Activated naive CD8-positive, alpha-beta T cell treated with anti-CD3 and anti-CD28 coated beads for 36 hours (primary cell): ENCODE data around the gene TUBGCP6. TPM values are rescaled to one million over a fixed set of nuclear protein-coding genes. Genes with fewer than 3 reads are reported as not detected.
"Not testable (repeated sequence)": the region's sequence is repeated elsewhere in the genome, so short reads cannot be mapped to it uniquely, and the experiment has no call there.

ENCODE experiments used
- DNase-seq: peaks from one replicate; pipeline ENCODE4 v3.0.0; 2021
- H3K27ac Mint-ChIP-seq: one replicate; pipeline ENCODE4 v1.8.0; 2022; ENCODE audit warnings: mild to moderate bottlenecking, moderate library complexity, mixed read lengths
- H3K27me3 Mint-ChIP-seq: one replicate; pipeline ENCODE4 v1.8.0; 2022; ENCODE audit warnings: mild to moderate bottlenecking, mixed read lengths
- H3K36me3 Mint-ChIP-seq: one replicate; pipeline ENCODE4 v1.8.0; 2021; ENCODE audit warnings: mild to moderate bottlenecking, mixed read lengths
- H3K4me1 Mint-ChIP-seq: one replicate; pipeline ENCODE4 v1.8.0; 2021; ENCODE audit warnings: mixed read lengths
- H3K4me3 Mint-ChIP-seq: one replicate; pipeline ENCODE4 v1.8.0; 2022; ENCODE audit warnings: mild to moderate bottlenecking, moderate library complexity, mixed read lengths
- H3K9me3 Mint-ChIP-seq: one replicate; pipeline ENCODE4 v1.8.0; 2022; ENCODE audit warnings: mixed read lengths
- total RNA-seq, 2 experiments: library from RNA; stranded (reverse); gene quantifications; one replicate each; pipeline ENCODE4 v1.2.3, GENCODE V29; 2021

Gene TUBGCP6
- total RNA-seq, 2 experiments from 2014 or later, result 38.7 to 41.7 TPM

- DNase-seq, H3K4me1 Mint-ChIP-seq, H3K36me3 Mint-ChIP-seq, H3K27ac Mint-ChIP-seq, H3K9me3 Mint-ChIP-seq: not testable (repeated sequence)
- peaks cover 46% of the 10 kb centered on the region for H3K27me3 Mint-ChIP-seq
- peak overlapping the region; percentile 66 for H3K4me3 Mint-ChIP-seq
These were observed 76.2 kb downstream of the TUBGCP6 start for GRCh38 chr22:50168490-50169180.

GRCh38 chr22:50167689-50168489 lies 76.9 kb downstream of the TUBGCP6 start:
- no peak for DNase-seq
- no peaks in the 10 kb centered on the region for H3K4me1 Mint-ChIP-seq
- no peaks in the 10 kb centered on the region for H3K36me3 Mint-ChIP-seq
- no peaks in the 10 kb centered on the region for H3K9me3 Mint-ChIP-seq
- peaks cover 43% of the 10 kb centered on the region for H3K27me3 Mint-ChIP-seq
- H3K27ac Mint-ChIP-seq, result no peak overlapping the region
- H3K4me3 Mint-ChIP-seq, result no peak overlapping the region

Other genes starting within 250 kb of the TUBGCP6 start
- gene IL17REL, start 232.3 kb downstream of the TUBGCP6 start, total RNA-seq, result not detected
- not detected for gene TTLL8, start 186.7 kb downstream of the TUBGCP6 start, total RNA-seq
- 1 to 10 TPM; 1.5 to 2.1 TPM for gene MLC1, start 159.6 kb downstream of the TUBGCP6 start, total RNA-seq
- under 1 TPM; 0.14 to 0.23 TPM for gene MOV10L1, start 155.0 kb downstream of the TUBGCP6 start, total RNA-seq
- 1 to 10 TPM in 1 of 2 experiments, under 1 TPM in 1; 0.66 to 1.0 TPM for gene PANX2, start 74.3 kb downstream of the TUBGCP6 start, total RNA-seq
- gene TRABD, start 59.1 kb downstream of the TUBGCP6 start, total RNA-seq, result 10 to 100 TPM; 77.8 to 79.4 TPM
- gene SELENOO, start 44.0 kb downstream of the TUBGCP6 start, total RNA-seq, result 10 to 100 TPM; 20.0 to 20.9 TPM
- gene HDAC10, start 6.2 kb upstream of the TUBGCP6 start, total RNA-seq, result 10 to 100 TPM; 37.3 to 42.3 TPM
- 1 to 10 TPM; 3.5 to 3.6 TPM for gene MAPK12, start 16.7 kb upstream of the TUBGCP6 start, total RNA-seq
- 1 to 10 TPM; 3.2 to 3.3 TPM for gene MAPK11, start 25.4 kb upstream of the TUBGCP6 start, total RNA-seq
- 10 to 100 TPM; 16.1 to 16.8 TPM for gene PLXNB2, start 62.6 kb upstream of the TUBGCP6 start, total RNA-seq
- gene DENND6B, start 82.0 kb upstream of the TUBGCP6 start, total RNA-seq, result 1 to 10 TPM; 4.2 to 4.7 TPM
- 10 to 100 TPM; 38.3 to 41.2 TPM for gene PPP6R2, start 98.3 kb upstream of the TUBGCP6 start, total RNA-seq
- 100 to 1,000 TPM; 101 to 102 TPM for gene SBF1, start 230.0 kb upstream of the TUBGCP6 start, total RNA-seq
- gene ADM2, start 236.5 kb upstream of the TUBGCP6 start, total RNA-seq, result 1 to 10 TPM; 6.7 to 7.5 TPM
- under 1 TPM in 1 of 2 experiments, not detected in 1; 0.29 TPM for gene MIOX, start 241.8 kb upstream of the TUBGCP6 start, total RNA-seq